Lower leg skin (tissue), 3 donors: ENCODE results near the gene RAD9A.

Source experiments
- CTCF ChIP-seq, 3 donors: fragments of 450-650 bp; IDR thresholded peaks; one replicate each; pipeline ENCODE4 v1.5.1; 2016; ENCODE audit warnings: antibody characterized with exemption in 3 of 3, mild to moderate bottlenecking in 3 of 3, moderate library complexity in 2 of 3
- POLR2A ChIP-seq, 2 donors: fragments of 450-650 bp; IDR thresholded peaks; one replicate each; pipeline ENCODE4 v1.6.1; 2016 to 2017; ENCODE audit warnings: antibody characterized with exemption in 2 of 2, mild to moderate bottlenecking in 1 of 2, moderate library complexity in 1 of 2

GRCh38 chr11:67365736-67366444 is 25.9 kb upstream of the RAD9A start:
- TF ChIP-seq CTCF (IDR thresholded peaks at IDR 0.05): no peak
- no peak for TF ChIP-seq POLR2A (IDR thresholded peaks at IDR 0.05)
